Fibroblast of skin of abdomen (primary cell): Measurements from ENCODE around the gene FXYD7. TPM values are rescaled to one million over a fixed set of nuclear protein-coding genes. Genes with fewer than 3 reads are reported as not detected.
"Not testable (repeated sequence)": the region's sequence is repeated elsewhere in the genome, so short reads cannot be mapped to it uniquely, and the experiment has no call there.

Experiments
- DNase-seq: peaks from one replicate; pipeline ENCODE4 v3.0.0-alpha.2; 2013
- polyA plus RNA-seq, 2 experiments: library from polyadenylated mRNA; unstranded; fragments of 120-200 nt; gene quantifications; one replicate each; pipeline ENCODE4 v1.2.1, GENCODE V29; 2013; ENCODE audit not compliant: insufficient read length in 2 of 2

The FXYD7 gene
- 0.89 TPM for polyA plus RNA-seq (2013, experiment 1 of 2; ENCODE audit: insufficient read length)
- 0.61 TPM for polyA plus RNA-seq (2013, experiment 2 of 2; ENCODE audit: insufficient read length)

- DNase-seq: no peak
These were observed at the start of gene FXYD7 for GRCh38 chr19:35143231-35143715. Gene FXYD7, plus strand, starts transcription at chr19:35143255. Its CDS starts 79 bp downstream, at chr19:35143334.

GRCh38 chr19:35093430-35093829, 49.6 kb upstream of the FXYD7 start:
- DNase-seq: no peak

GRCh38 chr19:35093941-35094647, 49.0 kb upstream of the FXYD7 start:
- DNase-seq: no peak

- DNase-seq: no peak
These were observed 48.4 kb upstream of the FXYD7 start for GRCh38 chr19:35094656-35095055.

- DNase-seq: no peak
These were observed 47.2 kb upstream of the FXYD7 start for GRCh38 chr19:35095667-35096368.

- DNase-seq: no peak
These were observed 44.5 kb upstream of the FXYD7 start for GRCh38 chr19:35098413-35099049.

- DNase-seq: no peak
These were observed 43.7 kb upstream of the FXYD7 start for GRCh38 chr19:35099155-35099896.

GRCh38 chr19:35099897-35100275, 43.2 kb upstream of the FXYD7 start:
- no peak for DNase-seq

GRCh38 chr19:35100588-35101533, 42.2 kb upstream of the FXYD7 start:
- DNase-seq: no peak

GRCh38 chr19:35101949-35102348, 41.1 kb upstream of the FXYD7 start:
- not testable (repeated sequence) for DNase-seq

GRCh38 chr19:35103614-35104013, 39.4 kb upstream of the FXYD7 start:
- DNase-seq: not testable (repeated sequence)

- DNase-seq: no peak
These were observed 38.7 kb upstream of the FXYD7 start for GRCh38 chr19:35104361-35104760.

- DNase-seq: no peak
These were observed 38.0 kb upstream of the FXYD7 start for GRCh38 chr19:35105047-35105410.

- no peak for DNase-seq
These were observed 37.4 kb upstream of the FXYD7 start for GRCh38 chr19:35105411-35106290.

GRCh38 chr19:35106291-35106583, 36.8 kb upstream of the FXYD7 start:
- DNase-seq: no peak

- DNase-seq: no peak
These were observed 36.0 kb upstream of the FXYD7 start for GRCh38 chr19:35106898-35107541.

GRCh38 chr19:35107545-35107944, 35.5 kb upstream of the FXYD7 start:
- DNase-seq: no peak

GRCh38 chr19:35108730-35109129, 34.3 kb upstream of the FXYD7 start:
- no peak for DNase-seq

- DNase-seq: no peak
These were observed 33.5 kb upstream of the FXYD7 start for GRCh38 chr19:35109395-35110112.
